H1 (cell line): ENCODE results near the gene SPOP. TPM values are rescaled to one million over a fixed set of nuclear protein-coding genes. Genes with fewer than 3 reads are reported as not detected.

Source experiments
- polyA plus RNA-seq, 7 experiments: library from polyadenylated mRNA; depleted of rRNA in 3 of 7; stranded (reverse) in 5 of 7; unstranded in 2 of 7; fragments of >200 nt in 5 of 7; fragments of 200-250 nt in 2 of 7; gene quantifications; 1 replicate in 5 of 7; 2 replicates in 1 of 7; 4 replicates in 1 of 7; pipeline versions ENCODE4 v1.2.1 to v1.2.3, GENCODE V29; 2011 to 2013; ENCODE audit warnings: missing spikeins in 2 of 7, mixed read lengths in 2 of 7
- total RNA-seq: library from RNA; stranded (reverse); fragmentation: NEBNext Ultra II Directional; extraction: Animal tissue kit (Norgen Biotek cat#: 25700); gene quantifications from 2 replicates; pipeline ENCODE4 v1.2.1, GENCODE V29; 2021
- TF ChIP-seq, protein P1 (sequence below): fragments of 300-600 bp; sonication (generic); IDR thresholded peaks from 2 replicates; pipeline ENCODE4 v1.7.1; 2012; ENCODE audit warnings: low read length, moderate library complexity, mild to moderate bottlenecking, inconsistent platforms; ENCODE audit not compliant: insufficient replicate concordance

The SPOP gene
- total and polyA plus RNA-seq, 2 of the 8 experiments (the other 6 are each of a cell fraction or from before 2014, with no cell fraction given), result 13.3 to 25.6 TPM

DNA sequence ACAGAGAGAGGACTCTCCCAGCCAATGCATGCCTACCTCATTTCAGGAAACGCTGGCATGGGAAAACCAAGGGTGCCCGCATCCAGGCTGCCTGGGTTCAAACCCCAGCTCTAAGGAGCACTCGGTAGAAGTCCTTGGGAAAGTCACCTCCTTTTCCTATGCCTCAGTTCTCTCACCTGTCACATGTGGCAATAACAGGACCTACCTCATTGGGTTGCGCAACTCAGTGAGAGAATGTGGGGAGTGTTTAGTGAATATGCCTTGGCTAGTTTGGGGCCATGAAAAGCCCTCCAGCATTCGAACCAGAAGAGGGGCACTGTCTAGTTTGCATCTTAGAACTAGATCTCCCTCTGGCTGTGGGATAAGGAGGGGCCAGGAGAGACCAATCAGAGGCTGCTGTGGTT lies 111.2 kb downstream of the SPOP start (continued):
- TF ChIP-seq, protein P1, sequence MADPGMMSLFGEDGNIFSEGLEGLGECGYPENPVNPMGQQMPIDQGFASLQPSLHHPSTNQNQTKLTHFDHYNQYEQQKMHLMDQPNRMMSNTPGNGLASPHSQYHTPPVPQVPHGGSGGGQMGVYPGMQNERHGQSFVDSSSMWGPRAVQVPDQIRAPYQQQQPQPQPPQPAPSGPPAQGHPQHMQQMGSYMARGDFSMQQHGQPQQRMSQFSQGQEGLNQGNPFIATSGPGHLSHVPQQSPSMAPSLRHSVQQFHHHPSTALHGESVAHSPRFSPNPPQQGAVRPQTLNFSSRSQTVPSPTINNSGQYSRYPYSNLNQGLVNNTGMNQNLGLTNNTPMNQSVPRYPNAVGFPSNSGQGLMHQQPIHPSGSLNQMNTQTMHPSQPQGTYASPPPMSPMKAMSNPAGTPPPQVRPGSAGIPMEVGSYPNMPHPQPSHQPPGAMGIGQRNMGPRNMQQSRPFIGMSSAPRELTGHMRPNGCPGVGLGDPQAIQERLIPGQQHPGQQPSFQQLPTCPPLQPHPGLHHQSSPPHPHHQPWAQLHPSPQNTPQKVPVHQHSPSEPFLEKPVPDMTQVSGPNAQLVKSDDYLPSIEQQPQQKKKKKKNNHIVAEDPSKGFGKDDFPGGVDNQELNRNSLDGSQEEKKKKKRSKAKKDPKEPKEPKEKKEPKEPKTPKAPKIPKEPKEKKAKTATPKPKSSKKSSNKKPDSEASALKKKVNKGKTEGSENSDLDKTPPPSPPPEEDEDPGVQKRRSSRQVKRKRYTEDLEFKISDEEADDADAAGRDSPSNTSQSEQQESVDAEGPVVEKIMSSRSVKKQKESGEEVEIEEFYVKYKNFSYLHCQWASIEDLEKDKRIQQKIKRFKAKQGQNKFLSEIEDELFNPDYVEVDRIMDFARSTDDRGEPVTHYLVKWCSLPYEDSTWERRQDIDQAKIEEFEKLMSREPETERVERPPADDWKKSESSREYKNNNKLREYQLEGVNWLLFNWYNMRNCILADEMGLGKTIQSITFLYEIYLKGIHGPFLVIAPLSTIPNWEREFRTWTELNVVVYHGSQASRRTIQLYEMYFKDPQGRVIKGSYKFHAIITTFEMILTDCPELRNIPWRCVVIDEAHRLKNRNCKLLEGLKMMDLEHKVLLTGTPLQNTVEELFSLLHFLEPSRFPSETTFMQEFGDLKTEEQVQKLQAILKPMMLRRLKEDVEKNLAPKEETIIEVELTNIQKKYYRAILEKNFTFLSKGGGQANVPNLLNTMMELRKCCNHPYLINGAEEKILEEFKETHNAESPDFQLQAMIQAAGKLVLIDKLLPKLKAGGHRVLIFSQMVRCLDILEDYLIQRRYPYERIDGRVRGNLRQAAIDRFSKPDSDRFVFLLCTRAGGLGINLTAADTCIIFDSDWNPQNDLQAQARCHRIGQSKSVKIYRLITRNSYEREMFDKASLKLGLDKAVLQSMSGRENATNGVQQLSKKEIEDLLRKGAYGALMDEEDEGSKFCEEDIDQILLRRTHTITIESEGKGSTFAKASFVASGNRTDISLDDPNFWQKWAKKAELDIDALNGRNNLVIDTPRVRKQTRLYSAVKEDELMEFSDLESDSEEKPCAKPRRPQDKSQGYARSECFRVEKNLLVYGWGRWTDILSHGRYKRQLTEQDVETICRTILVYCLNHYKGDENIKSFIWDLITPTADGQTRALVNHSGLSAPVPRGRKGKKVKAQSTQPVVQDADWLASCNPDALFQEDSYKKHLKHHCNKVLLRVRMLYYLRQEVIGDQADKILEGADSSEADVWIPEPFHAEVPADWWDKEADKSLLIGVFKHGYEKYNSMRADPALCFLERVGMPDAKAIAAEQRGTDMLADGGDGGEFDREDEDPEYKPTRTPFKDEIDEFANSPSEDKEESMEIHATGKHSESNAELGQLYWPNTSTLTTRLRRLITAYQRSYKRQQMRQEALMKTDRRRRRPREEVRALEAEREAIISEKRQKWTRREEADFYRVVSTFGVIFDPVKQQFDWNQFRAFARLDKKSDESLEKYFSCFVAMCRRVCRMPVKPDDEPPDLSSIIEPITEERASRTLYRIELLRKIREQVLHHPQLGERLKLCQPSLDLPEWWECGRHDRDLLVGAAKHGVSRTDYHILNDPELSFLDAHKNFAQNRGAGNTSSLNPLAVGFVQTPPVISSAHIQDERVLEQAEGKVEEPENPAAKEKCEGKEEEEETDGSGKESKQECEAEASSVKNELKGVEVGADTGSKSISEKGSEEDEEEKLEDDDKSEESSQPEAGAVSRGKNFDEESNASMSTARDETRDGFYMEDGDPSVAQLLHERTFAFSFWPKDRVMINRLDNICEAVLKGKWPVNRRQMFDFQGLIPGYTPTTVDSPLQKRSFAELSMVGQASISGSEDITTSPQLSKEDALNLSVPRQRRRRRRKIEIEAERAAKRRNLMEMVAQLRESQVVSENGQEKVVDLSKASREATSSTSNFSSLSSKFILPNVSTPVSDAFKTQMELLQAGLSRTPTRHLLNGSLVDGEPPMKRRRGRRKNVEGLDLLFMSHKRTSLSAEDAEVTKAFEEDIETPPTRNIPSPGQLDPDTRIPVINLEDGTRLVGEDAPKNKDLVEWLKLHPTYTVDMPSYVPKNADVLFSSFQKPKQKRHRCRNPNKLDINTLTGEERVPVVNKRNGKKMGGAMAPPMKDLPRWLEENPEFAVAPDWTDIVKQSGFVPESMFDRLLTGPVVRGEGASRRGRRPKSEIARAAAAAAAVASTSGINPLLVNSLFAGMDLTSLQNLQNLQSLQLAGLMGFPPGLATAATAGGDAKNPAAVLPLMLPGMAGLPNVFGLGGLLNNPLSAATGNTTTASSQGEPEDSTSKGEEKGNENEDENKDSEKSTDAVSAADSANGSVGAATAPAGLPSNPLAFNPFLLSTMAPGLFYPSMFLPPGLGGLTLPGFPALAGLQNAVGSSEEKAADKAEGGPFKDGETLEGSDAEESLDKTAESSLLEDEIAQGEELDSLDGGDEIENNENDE, result no peak
